ENCODE measurements around the gene MS4A10.

DNA sequence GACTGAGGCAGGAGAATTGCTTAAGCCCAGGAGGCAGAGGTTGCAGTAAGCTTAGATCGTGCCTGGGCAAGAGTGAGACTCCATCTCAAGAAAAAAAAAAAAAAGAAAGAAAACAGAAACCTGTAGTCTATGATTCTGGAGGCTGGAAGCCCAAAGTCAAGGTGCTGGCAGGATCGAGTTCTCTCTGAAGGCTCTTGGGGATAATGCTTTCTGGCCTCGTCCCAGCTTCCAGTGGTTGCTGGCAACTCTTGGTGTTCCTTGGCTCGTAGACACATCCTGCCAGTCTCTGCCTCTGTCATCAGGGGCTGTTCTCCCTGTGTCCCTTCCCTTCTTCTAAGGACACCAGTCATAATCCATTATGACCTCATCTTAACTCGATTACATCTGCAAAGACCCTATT is 40.0 kb downstream of the MS4A10 start:
- TF ChIP-seq EZH2 (IDR thresholded peaks at IDR 0.05; ENCODE audit: borderline replicate concordance, low read depth, low read length, severe bottlenecking), result no peak
- TF ChIP-seq, protein P1, sequence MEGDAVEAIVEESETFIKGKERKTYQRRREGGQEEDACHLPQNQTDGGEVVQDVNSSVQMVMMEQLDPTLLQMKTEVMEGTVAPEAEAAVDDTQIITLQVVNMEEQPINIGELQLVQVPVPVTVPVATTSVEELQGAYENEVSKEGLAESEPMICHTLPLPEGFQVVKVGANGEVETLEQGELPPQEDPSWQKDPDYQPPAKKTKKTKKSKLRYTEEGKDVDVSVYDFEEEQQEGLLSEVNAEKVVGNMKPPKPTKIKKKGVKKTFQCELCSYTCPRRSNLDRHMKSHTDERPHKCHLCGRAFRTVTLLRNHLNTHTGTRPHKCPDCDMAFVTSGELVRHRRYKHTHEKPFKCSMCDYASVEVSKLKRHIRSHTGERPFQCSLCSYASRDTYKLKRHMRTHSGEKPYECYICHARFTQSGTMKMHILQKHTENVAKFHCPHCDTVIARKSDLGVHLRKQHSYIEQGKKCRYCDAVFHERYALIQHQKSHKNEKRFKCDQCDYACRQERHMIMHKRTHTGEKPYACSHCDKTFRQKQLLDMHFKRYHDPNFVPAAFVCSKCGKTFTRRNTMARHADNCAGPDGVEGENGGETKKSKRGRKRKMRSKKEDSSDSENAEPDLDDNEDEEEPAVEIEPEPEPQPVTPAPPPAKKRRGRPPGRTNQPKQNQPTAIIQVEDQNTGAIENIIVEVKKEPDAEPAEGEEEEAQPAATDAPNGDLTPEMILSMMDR (IDR thresholded peaks at IDR 0.05; ENCODE audit: borderline replicate concordance, extremely low read depth, low read length, poor library complexity, severe bottlenecking), result no peak

Measured in DND-41 (cell line).